Calu3 (cell line): ENCODE results near the gene GRIFIN. TPM values are rescaled to one million over a fixed set of nuclear protein-coding genes. Genes with fewer than 3 reads are reported as not detected.

Experiments
- BruUV-seq: library from RNA; stranded (reverse); fragments of 400-500 nt; replicated peaks from 2 replicates; lab custom pipeline; 2021; lab: Mats Ljungman, UMichigan
- CTCF ChIA-PET: fragments of 300-600 bp; sonication (Branson Sonifier 250); formaldehyde crosslinking; loops from one replicate; lab custom pipeline; 2022; ENCODE audit warnings: antibody characterized with exemption; lab: Charles Lee
- DNase-seq: peaks from one replicate; pipeline ENCODE4 v3.0.0; 2022
- H3K27ac Mint-ChIP-seq: one replicate; pipeline ENCODE4 v1.8.0; 2022; ENCODE audit warnings: mixed read lengths; ENCODE audit not compliant: unreplicated experiment
- H3K27me3 Mint-ChIP-seq: one replicate; pipeline ENCODE4 v1.8.0; 2022; ENCODE audit warnings: mixed read lengths; ENCODE audit not compliant: unreplicated experiment
- H3K36me3 Mint-ChIP-seq: one replicate; pipeline ENCODE4 v1.8.0; 2022; ENCODE audit warnings: mild to moderate bottlenecking, moderate library complexity, mixed read lengths; ENCODE audit not compliant: insufficient read depth, unreplicated experiment
- H3K4me1 Mint-ChIP-seq: one replicate; pipeline ENCODE4 v1.8.0; 2022; ENCODE audit warnings: mild to moderate bottlenecking, low read depth, mixed read lengths; ENCODE audit not compliant: unreplicated experiment
- H3K4me3 Mint-ChIP-seq: one replicate; pipeline ENCODE4 v1.8.0; 2022; ENCODE audit warnings: mild to moderate bottlenecking, low read depth, moderate library complexity, mixed read lengths; ENCODE audit not compliant: unreplicated experiment
- H3K9me3 Mint-ChIP-seq: one replicate; pipeline ENCODE4 v1.8.0; 2022; ENCODE audit warnings: low read depth, mixed read lengths; ENCODE audit not compliant: unreplicated experiment
- CTCF ChIP-seq: fragments of 200-600 bp; IDR thresholded peaks from one replicate; pipeline ENCODE4 v1.8.0; 2022; ENCODE audit warnings: antibody characterized with exemption; ENCODE audit not compliant: unreplicated experiment
- intact Hi-C: fragments of 100-400 bp; cut with micrococcal nuclease; formaldehyde crosslinking; loops from one replicate; pipeline ENCODE4 v1.10.0; 2022; ENCODE audit not compliant: unreplicated experiment
- total RNA-seq: library from RNA; stranded (reverse); gene quantifications from 2 replicates; pipeline ENCODE4 v1.2.3, GENCODE V29; 2022

Gene GRIFIN
- total RNA-seq, 1 experiment from 2014 or later, result not detected

GRCh38 chr7:2474813-2475677 is 1.2 kb downstream of the GRIFIN start:
- DNase-seq, result no peak
- peaks cover 39% of the 10 kb centered on the region for H3K27me3 Mint-ChIP-seq
- no TSS peak for BruUV-seq
- CTCF ChIA-PET, result interaction anchor here (0.6 to 1.0 kb wide), 3 partner anchors 8 to 85 kb away, joined by 3 to 6 read pairs (median 3); no protein-coding TSS in a partner anchor
- H3K9me3 Mint-ChIP-seq, result no peaks in the 10 kb centered on the region
- no peak overlapping the region for H3K27ac Mint-ChIP-seq
- TF ChIP-seq CTCF, result peak; percentile 55
- H3K4me3 Mint-ChIP-seq, result no peak overlapping the region
- peaks cover 19% of the 10 kb centered on the region for H3K4me1 Mint-ChIP-seq
- no peaks in the 10 kb centered on the region for H3K36me3 Mint-ChIP-seq
- intact Hi-C loops, result loop anchor here (5.0 kb wide), 2 partner anchors 47 to 82 kb away; partner anchors contain the start of genes BRAT1 and IQCE

GRCh38 chr7:2474224-2474623 is 2.0 kb downstream of the GRIFIN start:
- H3K36me3 Mint-ChIP-seq, result no peaks in the 10 kb centered on the region
- no peak for DNase-seq
- H3K9me3 Mint-ChIP-seq, result no peaks in the 10 kb centered on the region
- CTCF ChIA-PET, result no interaction called here
- BruUV-seq, result no TSS peak
- intact Hi-C loops, result no loop called here
- H3K27ac Mint-ChIP-seq, result no peak overlapping the region
- no peak for TF ChIP-seq CTCF
- H3K4me3 Mint-ChIP-seq, result no peak overlapping the region
- H3K4me1 Mint-ChIP-seq, result peaks cover 23% of the 10 kb centered on the region
- H3K27me3 Mint-ChIP-seq, result peaks cover 39% of the 10 kb centered on the region

GRCh38 chr7:2473496-2474180 is 2.6 kb downstream of the GRIFIN start:
- TF ChIP-seq CTCF, result no peak
- Mint-ChIP-seq H3K36me3 (peaks cover 4% of the 10 kb centered on the region), H3K4me1 (peaks cover 28% of the 10 kb centered on the region), H3K4me3 (no peak overlapping the region), H3K9me3 (no peaks in the 10 kb centered on the region), H3K27me3 (peaks cover 37% of the 10 kb centered on the region), H3K27ac (peak overlapping the region; percentile 1)
- no peak for DNase-seq
- no TSS peak for BruUV-seq
- intact Hi-C loops, result no loop called here
- CTCF ChIA-PET, result no interaction called here

- Mint-ChIP-seq H3K4me3 (no peak overlapping the region), H3K4me1 (peaks cover 29% of the 10 kb centered on the region), H3K27ac (no peak overlapping the region), H3K36me3 (peaks cover 4% of the 10 kb centered on the region), H3K27me3 (peaks cover 36% of the 10 kb centered on the region), H3K9me3 (no peaks in the 10 kb centered on the region)
- no peak for DNase-seq
- CTCF ChIA-PET, result interaction anchor here (0.6 to 0.7 kb wide), 3 partner anchors 810 to 1092 kb away, joined by 3 to 4 read pairs (median 3); no protein-coding TSS in a partner anchor
- intact Hi-C loops, result no loop called here
- no peak for TF ChIP-seq CTCF
- no TSS peak for BruUV-seq
Measured at GRCh38 chr7:2472739-2473138, 3.5 kb downstream of the GRIFIN start.
